Measurements from ENCODE around the gene RAB3GAP2.
"Not testable (repeated sequence)": the region's sequence is repeated elsewhere in the genome, so short reads cannot be mapped to it uniquely, and the experiment has no call there.

RAB3GAP2 gene

DNA sequence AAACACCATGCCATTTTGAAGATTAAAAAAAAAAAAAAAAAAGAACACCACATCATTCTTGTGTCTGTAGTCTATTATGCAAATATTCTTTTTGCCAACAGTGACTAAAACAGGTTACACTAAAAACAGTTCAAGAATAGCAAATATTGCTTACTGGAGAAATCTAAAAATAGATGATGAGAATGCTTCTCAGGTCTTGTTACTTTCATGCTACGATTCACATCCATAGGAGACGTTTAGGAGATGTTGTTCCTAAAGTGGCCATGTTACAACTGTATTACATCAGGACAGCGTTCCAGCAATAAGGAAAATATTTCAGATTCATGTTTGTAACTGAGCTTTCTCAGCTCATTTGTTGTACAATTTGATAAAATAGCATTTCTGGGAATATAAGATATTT, 32.3 kb downstream of the RAB3GAP2 start:
- no peak for DNase-seq (ENCODE audit: low read depth)

DNA sequence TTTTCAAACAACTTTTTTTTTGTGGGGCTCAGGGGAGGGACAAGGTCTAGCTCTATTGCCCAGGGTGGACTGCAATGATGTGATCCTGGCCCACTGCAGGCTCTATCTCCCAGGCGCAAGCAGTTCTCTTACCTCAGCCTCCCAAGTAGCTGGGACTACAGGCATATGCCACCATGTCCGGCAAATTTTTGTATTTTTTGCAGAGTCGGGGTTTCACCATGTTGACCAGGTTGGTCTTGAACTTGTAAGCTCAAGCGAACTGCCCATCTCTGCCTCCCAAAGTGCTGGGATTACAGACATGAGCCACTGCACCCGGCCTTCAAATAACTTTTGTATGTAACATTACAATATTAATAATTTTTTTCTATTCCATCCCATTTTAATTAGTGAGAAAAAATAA, 33.0 kb downstream of the RAB3GAP2 start:
- DNase-seq (ENCODE audit: low read depth) = no peak

DNA sequence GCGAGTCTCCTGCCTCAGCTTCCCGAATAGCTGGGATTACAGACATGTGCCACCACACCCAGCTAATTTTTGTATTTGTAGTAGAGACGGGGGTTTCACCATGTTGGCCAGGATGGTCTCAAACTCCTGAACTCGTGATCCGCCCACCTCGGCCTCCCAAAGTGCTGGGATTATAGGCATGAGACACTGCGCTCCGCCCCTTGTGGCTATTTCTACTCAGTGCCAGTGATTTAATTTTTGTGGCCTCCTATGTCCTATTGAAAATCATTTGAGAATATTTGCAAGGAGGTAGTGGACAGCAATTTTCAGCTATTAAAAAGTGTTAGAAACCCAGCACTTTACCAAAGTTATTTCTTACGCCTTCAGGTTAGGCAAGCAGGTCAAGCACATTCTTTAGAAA, 36.0 kb downstream of the RAB3GAP2 start:
- DNase-seq (ENCODE audit: low read depth) = not testable (repeated sequence)

DNA sequence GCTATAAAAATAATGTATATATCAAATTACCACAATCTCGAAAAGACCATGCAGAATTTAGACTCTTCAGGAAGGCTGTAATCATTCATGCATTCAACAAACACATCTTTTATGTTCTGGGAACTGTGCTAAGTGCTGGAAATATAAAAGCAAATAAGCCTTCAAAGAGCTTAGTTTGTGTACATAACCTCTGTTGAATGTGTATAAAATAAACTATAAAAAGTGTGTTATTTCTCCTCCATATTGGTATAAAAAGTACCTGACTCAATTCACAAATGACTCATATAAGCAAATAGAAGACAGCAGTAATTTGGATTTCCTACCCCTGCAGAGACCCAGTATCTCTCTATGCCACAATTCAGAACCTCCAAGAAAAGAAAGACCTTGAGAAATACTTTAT, 36.8 kb downstream of the RAB3GAP2 start:
- no peak for DNase-seq (ENCODE audit: low read depth)

DNA sequence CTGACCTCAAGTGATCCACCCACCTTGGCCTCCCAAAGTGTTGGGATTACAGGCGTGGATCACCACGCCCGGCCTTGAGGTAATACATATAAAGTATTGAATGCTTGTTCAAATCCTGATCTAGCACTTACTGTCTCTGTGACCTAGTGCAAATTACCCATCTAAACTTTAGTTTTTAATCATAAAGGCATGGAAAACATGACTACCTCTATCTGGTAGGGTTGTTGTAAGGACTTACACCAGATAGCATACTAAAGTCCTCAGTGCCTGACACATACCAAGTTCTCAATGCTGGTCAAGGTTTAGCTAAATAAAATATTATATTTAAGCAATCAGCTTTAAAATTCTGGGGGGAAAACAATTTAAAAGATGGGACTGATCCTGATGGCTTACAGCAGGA, 38.3 kb downstream of the RAB3GAP2 start:
- DNase-seq (ENCODE audit: low read depth) = no peak

GRCh38 chr1:220229771-220230170, 42.5 kb downstream of the RAB3GAP2 start:
- no peak for DNase-seq (ENCODE audit: low read depth)

- DNase-seq (ENCODE audit: low read depth) = no peak
Measured at GRCh38 chr1:220227393-220227792, 44.9 kb downstream of the RAB3GAP2 start.

- DNase-seq (ENCODE audit: low read depth) = no peak
Measured at GRCh38 chr1:220226752-220227151, 45.5 kb downstream of the RAB3GAP2 start.

DNA sequence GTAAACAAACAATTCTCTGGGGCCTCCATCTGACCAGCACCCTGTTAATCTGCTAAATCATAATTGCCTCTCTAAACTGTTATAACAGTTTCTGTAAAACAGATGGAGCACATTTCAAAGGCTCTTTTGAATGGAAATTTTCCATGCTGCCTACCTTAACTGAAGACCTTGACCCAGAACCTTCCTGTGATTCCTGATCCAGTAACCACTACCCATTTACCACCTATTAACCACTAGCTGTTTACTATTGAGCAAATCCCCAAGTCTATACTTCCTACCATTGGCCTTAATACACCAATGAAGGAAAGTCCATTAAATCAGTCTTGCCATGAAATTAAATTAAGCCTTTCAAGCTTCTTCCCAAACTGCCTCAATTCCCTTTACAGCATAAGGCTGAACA, 46.3 kb downstream of the RAB3GAP2 start:
- no peak for DNase-seq (ENCODE audit: low read depth)

DNA sequence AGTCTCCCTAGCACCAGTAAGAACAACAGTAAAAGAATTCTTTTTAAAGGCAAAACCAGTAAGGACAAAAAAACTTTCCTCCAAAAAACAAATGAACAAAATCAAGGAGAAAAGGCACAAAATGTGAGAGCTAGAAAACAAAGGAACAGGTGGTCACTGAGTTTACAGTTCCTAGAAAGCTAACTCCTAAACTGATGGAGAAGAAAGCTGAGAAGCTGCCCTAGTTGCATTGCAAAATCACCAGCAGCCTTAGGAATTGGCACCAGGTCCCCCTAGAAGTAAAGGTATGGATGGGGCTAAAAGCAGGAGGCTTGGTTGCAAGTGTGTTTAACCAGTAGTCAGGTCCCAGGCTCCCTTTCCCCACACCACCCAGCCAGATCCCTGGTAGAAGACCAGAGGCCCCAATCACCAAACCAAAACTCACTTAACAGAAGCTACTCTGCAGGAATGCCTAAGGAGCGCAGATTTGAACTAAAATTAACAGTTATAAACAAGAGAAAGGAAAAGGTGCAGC, 47.6 kb downstream of the RAB3GAP2 start:
- DNase-seq (ENCODE audit: low read depth) = no peak

GRCh38 chr1:220224033-220224432, 48.2 kb downstream of the RAB3GAP2 start:
- DNase-seq (ENCODE audit: low read depth) = no peak

- DNase-seq (ENCODE audit: low read depth) = no peak
Measured at GRCh38 chr1:220222939-220223338, 49.3 kb downstream of the RAB3GAP2 start.

GRCh38 chr1:220221670-220222069, 50.6 kb downstream of the RAB3GAP2 start:
- DNase-seq (ENCODE audit: low read depth) = no peak

GRCh38 chr1:220221269-220221668, 51.0 kb downstream of the RAB3GAP2 start:
- no peak for DNase-seq (ENCODE audit: low read depth)

DNA sequence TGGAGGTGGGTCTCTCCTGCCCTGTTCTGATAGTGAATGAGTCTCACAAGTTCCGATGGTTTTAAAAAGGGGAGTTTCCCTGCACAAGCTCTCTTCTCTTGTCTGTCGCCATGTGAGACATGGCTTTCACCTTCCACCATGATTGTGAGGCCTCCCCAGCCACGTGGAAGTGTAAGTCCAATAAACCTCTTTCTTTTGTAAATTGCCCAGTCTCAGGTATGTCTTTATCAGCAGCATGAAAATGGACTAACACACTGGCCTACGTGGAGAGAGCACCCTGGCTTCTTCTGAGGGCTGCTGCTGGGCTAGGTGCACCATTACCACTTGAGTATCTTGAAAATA, 51.6 kb downstream of the RAB3GAP2 start:
- not testable (repeated sequence) for DNase-seq (ENCODE audit: low read depth)

DNA sequence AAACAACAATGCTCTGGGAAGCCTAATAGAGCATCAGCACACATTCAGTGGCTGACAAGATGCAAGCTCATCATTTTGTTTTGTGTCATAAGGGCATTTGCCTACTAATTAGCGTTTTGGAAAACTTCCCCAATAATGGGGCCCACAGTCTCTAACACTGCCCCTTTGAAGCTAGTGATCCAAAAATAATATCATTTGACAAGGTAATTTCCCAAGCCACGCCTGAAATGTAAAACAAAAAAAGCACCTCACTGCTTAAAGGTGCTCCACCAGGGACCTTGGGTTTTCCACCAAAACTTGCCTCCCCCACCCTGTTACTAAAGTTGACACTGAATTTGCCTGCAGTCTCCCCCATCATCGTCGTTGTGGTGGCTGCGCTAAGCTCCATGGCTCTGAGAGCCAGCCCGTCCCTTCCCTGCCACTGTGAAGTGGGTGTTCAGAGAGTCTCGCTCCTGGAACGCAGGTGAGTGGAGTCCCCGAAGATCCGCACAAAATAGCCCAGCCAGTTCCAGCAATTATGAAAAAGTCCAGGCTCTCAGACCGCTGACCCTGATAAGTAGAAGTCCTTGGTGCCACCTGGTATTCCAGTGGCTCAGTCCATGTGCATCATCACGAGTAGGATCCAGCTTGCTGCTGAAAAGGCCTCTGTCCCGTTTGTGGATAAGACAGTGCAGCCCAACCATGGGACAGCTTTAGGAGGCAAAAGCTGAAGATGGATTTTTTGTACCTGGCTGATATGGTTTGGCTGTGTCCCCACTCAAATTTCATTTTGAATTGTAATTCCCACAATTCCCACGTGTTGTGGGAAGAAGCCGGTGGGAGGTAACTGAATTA, 52.2 kb downstream of the RAB3GAP2 start:
- no peak for DNase-seq (ENCODE audit: low read depth)

- peak; percentile 9 for DNase-seq (ENCODE audit: low read depth)
Measured at GRCh38 chr1:220219136-220219442, 53.2 kb downstream of the RAB3GAP2 start.

DNA sequence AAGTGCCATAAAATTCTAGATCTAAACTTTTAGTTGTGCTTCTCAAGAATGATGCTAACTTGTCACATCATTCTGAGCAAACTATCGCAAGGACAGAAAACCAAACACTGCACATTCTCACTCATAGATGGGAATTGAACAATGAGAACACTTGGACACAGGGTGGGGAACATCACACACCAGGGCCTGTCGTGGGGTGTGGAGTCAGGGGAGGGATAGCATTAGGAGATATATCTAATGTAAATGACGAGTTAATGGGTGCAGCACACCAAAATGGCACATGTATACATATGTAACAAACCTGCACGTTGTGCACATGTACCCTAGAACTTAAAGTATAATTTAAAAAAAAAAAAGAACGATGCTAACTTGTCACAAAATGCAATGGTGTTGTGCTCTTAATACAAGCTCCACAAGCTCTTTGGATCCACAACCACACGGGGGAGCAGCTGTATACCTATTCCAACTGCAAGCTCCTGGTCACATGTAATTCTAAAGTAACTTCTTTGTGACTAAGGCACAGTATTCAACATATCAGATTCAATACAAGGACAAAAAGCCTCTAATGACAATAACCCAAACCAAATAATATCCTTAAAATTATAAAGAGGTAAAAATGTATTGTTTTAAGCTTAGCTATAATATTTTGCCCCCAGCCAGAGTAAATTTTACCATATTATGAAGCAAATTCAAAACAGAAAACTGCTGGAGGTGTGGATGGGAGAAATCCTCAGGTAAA, 53.7 kb downstream of the RAB3GAP2 start:
- DNase-seq (ENCODE audit: low read depth) = peak; percentile 50

DNA sequence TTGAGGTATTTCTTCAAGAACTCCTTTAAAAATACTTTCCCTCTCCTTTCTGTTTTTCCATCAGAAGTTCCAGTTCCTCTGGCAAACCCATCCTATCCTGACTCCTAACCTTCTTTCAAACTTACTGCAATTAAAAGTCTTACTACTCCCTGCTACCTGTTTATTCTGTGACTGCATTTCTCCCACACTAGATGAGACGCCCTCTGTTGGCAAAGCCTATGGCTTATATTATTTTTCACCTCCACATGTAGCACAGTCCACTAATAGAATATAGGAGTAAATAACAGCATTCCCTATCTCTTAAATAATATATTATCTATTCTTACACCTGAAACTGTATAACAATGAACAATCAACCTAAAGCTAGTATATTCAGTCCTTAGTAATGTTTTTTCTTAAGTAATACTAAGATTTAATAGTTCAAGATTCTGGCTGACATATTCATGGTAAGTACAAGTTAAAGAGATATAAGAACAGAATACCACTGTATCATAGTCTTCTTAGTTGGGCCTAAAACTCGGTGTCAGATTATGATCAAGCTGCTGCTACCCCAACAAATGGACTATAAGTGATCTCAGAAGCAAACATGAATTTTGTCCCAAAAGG, 54.8 kb downstream of the RAB3GAP2 start:
- DNase-seq (ENCODE audit: low read depth) = no peak

GRCh38 chr1:220213382-220213983, 58.8 kb downstream of the RAB3GAP2 start:
- DNase-seq (ENCODE audit: low read depth) = no peak

GRCh38 chr1:220207411-220207810, 64.8 kb downstream of the RAB3GAP2 start:
- DNase-seq (ENCODE audit: low read depth) = no peak

- not testable (repeated sequence) for DNase-seq (ENCODE audit: low read depth)
Measured at GRCh38 chr1:220204758-220205157, 67.5 kb downstream of the RAB3GAP2 start.

GRCh38 chr1:220203816-220204215, 68.4 kb downstream of the RAB3GAP2 start:
- DNase-seq (ENCODE audit: low read depth) = no peak

Measured in stromal cell of bone marrow (primary cell).